ENCODE measurements around the gene FANCM.

GRCh38 chr14:45177076-45177475 lies 41.3 kb downstream of the FANCM start:
- TF ChIP-seq EZH2phosphoT487 (IDR thresholded peaks at IDR 0.05; ENCODE audit: borderline replicate concordance, low read length) (no peak), CTCF (IDR thresholded peaks at IDR 0.05; ENCODE audit: low read depth, low read length, poor library complexity, severe bottlenecking) (no peak)

Data from DOHH2 (cell line).